Osteoblast (primary cell): ENCODE measurements around the gene CD276. TPM values are rescaled to one million over a fixed set of nuclear protein-coding genes. Genes with fewer than 3 reads are reported as not detected.

Experiments used
- DNase-seq: peaks from one replicate; pipeline ENCODE4 v3.0.0; 2011; ENCODE audit warnings: low spot score, mixed read lengths; ENCODE audit not compliant: insufficient read length; ENCODE audit errors: missing footprints
- H2AFZ ChIP-seq: 2 replicates; pipeline ENCODE4 v1.6.0; 2011; ENCODE audit warnings: mild to moderate bottlenecking, low read length
- H3K27ac ChIP-seq: 2 replicates; pipeline ENCODE4 v1.5.1; 2011; ENCODE audit warnings: mild to moderate bottlenecking, low read depth, low read length, moderate library complexity
- H3K27me3 ChIP-seq: 2 replicates; pipeline ENCODE4 v1.6.0; 2012; ENCODE audit warnings: mild to moderate bottlenecking, control low read depth, inconsistent platforms, low read length, moderate library complexity; ENCODE audit not compliant: insufficient read depth
- H3K36me3 ChIP-seq: 2 replicates; pipeline ENCODE4 v1.5.1; 2011; ENCODE audit warnings: mild to moderate bottlenecking, low read length, control low read depth, moderate library complexity; ENCODE audit not compliant: insufficient read depth
- H3K4me1 ChIP-seq: 2 replicates; pipeline ENCODE4 v1.5.1; 2011; ENCODE audit warnings: mild to moderate bottlenecking, low read length, control low read depth, moderate library complexity; ENCODE audit not compliant: insufficient read depth
- H3K4me2 ChIP-seq: 2 replicates; pipeline ENCODE4 v1.6.0; 2011; ENCODE audit warnings: mild to moderate bottlenecking, low read length; ENCODE audit not compliant: insufficient read depth
- H3K4me3 ChIP-seq: fragments of 200-600 bp; sonication (generic); 3 replicates; pipeline ENCODE4 v1.5.1; 2012; ENCODE audit warnings: mild to moderate bottlenecking, low read length, inconsistent platforms; ENCODE audit not compliant: insufficient read depth
- H3K79me2 ChIP-seq: 2 replicates; pipeline ENCODE4 v1.6.0; 2012; ENCODE audit warnings: mild to moderate bottlenecking, low read length, control low read depth, inconsistent platforms; ENCODE audit not compliant: insufficient read depth
- H3K9me3 ChIP-seq: 2 replicates; pipeline ENCODE4 v1.5.1; 2011; ENCODE audit warnings: low read depth, low read length, control low read depth
- H4K20me1 ChIP-seq: 2 replicates; pipeline ENCODE4 v1.6.0; 2012; ENCODE audit warnings: mild to moderate bottlenecking, low read length, control low read depth; ENCODE audit not compliant: insufficient read depth
- total RNA-seq: library from RNA; depleted of rRNA; stranded (reverse); fragments of >200 nt; gene quantifications from 2 replicates; pipeline ENCODE4 v1.2.3, GENCODE V29; 2012
- TF ChIP-seq, protein P1 (sequence below): IDR thresholded peaks from 2 replicates; pipeline ENCODE4 v1.5.1; 2011; ENCODE audit warnings: mild to moderate bottlenecking, low read depth, low read length, moderate library complexity; ENCODE audit errors: extremely low read depth

CD276 gene
- total RNA-seq, 1 donor: 154 TPM

- H3K4me1 ChIP-seq: no peaks in the 10 kb centered on the region
- H3K79me2 ChIP-seq: no peaks in the 10 kb centered on the region
- H3K4me2 ChIP-seq: no peak overlapping the region
- H3K36me3 ChIP-seq: no peaks in the 10 kb centered on the region
- no peaks in the 10 kb centered on the region for H4K20me1 ChIP-seq
- no peak overlapping the region for H3K4me3 ChIP-seq
- no peak for DNase-seq
- no peaks in the 10 kb centered on the region for H3K9me3 ChIP-seq
- H3K27me3 ChIP-seq: peaks cover 6% of the 10 kb centered on the region
- TF ChIP-seq, protein P1, sequence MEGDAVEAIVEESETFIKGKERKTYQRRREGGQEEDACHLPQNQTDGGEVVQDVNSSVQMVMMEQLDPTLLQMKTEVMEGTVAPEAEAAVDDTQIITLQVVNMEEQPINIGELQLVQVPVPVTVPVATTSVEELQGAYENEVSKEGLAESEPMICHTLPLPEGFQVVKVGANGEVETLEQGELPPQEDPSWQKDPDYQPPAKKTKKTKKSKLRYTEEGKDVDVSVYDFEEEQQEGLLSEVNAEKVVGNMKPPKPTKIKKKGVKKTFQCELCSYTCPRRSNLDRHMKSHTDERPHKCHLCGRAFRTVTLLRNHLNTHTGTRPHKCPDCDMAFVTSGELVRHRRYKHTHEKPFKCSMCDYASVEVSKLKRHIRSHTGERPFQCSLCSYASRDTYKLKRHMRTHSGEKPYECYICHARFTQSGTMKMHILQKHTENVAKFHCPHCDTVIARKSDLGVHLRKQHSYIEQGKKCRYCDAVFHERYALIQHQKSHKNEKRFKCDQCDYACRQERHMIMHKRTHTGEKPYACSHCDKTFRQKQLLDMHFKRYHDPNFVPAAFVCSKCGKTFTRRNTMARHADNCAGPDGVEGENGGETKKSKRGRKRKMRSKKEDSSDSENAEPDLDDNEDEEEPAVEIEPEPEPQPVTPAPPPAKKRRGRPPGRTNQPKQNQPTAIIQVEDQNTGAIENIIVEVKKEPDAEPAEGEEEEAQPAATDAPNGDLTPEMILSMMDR: no peak
- H2AFZ ChIP-seq: no peak overlapping the region
- H3K27ac ChIP-seq: no peak overlapping the region
Measured at GRCh38 chr15:73648014-73648295, 36.2 kb upstream of the CD276 start.

DNA sequence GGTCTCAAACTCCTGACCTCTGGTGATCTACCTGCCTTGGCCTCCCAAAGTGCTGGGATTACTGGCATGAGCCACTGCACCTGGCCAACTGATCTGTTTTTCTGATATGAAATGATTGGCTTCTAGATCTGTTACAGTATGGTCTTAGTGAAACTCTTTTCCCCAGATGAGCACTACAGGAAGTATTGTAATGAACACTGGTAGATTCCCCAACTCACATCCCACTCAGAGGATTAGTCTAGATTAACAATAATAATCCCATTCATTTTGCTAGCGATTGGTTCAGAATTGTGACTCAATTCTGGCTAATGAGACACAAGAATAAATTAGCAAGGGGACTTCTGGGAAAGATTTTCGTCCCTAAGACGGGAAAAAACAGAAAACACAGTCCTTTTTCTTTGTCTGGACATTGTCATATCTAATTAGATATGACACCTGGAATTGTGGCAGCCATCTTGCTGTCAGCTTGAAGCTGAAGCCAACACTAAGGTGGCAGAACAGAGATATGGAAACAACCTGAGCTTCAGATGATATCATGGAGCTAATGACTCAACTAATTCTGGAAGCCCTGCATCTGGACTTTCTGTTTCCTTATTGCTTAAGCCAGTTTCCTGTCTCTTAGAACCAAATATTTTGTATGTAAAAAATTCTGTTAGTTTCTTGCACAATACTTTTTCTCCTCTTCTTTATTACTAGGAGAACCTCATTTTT lies 33.6 kb upstream of the CD276 start:
- Histone ChIP-seq H3K4me1 (no peaks in the 10 kb centered on the region), H3K4me2 (no peak overlapping the region), H2AFZ (no peak overlapping the region), H3K79me2 (no peaks in the 10 kb centered on the region), H3K36me3 (no peaks in the 10 kb centered on the region), H3K27me3 (peaks cover 6% of the 10 kb centered on the region), H3K27ac (no peak overlapping the region), H3K9me3 (no peaks in the 10 kb centered on the region), H3K4me3 (no peak overlapping the region), H4K20me1 (no peaks in the 10 kb centered on the region)
- peak; percentile 52 for DNase-seq
- TF ChIP-seq, protein P1: no peak

- TF ChIP-seq, protein P1: no peak
- Histone ChIP-seq H3K27me3 (peaks cover 6% of the 10 kb centered on the region), H3K36me3 (no peaks in the 10 kb centered on the region), H4K20me1 (no peaks in the 10 kb centered on the region), H3K79me2 (no peaks in the 10 kb centered on the region), H3K27ac (no peak overlapping the region), H3K4me1 (no peaks in the 10 kb centered on the region), H2AFZ (no peak overlapping the region), H3K4me3 (no peak overlapping the region), H3K9me3 (no peaks in the 10 kb centered on the region), H3K4me2 (no peak overlapping the region)
- no peak for DNase-seq
Measured at GRCh38 chr15:73654659-73655058, 29.5 kb upstream of the CD276 start.

GRCh38 chr15:73655724-73656123 lies 28.5 kb upstream of the CD276 start:
- H4K20me1 ChIP-seq: no peaks in the 10 kb centered on the region
- no peak overlapping the region for H3K4me3 ChIP-seq
- DNase-seq: no peak
- H3K4me2 ChIP-seq: no peak overlapping the region
- H3K36me3 ChIP-seq: no peaks in the 10 kb centered on the region
- H3K27me3 ChIP-seq: peaks cover 11% of the 10 kb centered on the region
- TF ChIP-seq, protein P1: no peak
- no peaks in the 10 kb centered on the region for H3K9me3 ChIP-seq
- no peaks in the 10 kb centered on the region for H3K79me2 ChIP-seq
- H3K4me1 ChIP-seq: no peaks in the 10 kb centered on the region
- H3K27ac ChIP-seq: no peak overlapping the region
- no peak overlapping the region for H2AFZ ChIP-seq
